Endodermal cell (in vitro differentiated cells): ENCODE results near the gene LSR. TPM values are rescaled to one million over a fixed set of nuclear protein-coding genes. Genes with fewer than 3 reads are reported as not detected.
A peak's percentile ranks its signal among the peaks of the same experiment; 100 is the strongest.
"Not testable (repeated sequence)": the region's sequence is repeated elsewhere in the genome, so short reads cannot be mapped to it uniquely, and the experiment has no call there.

ENCODE experiments used
- DNase-seq: peaks from one replicate; pipeline ENCODE4 v3.0.0-alpha.2; 2017
- H3K27ac ChIP-seq: 2 replicates; pipeline ENCODE4 v1.5.1; 2013; ENCODE audit warnings: mild to moderate bottlenecking, low read depth, low read length, moderate library complexity
- H3K27me3 ChIP-seq: 2 replicates; pipeline ENCODE4 v1.6.1; 2013; ENCODE audit warnings: mild to moderate bottlenecking, low read length, moderate library complexity; ENCODE audit not compliant: insufficient read depth, control insufficient read depth, poor library complexity, severe bottlenecking
- H3K36me3 ChIP-seq: 2 replicates; pipeline ENCODE4 v1.7.0; 2013; ENCODE audit warnings: mild to moderate bottlenecking, low read length, moderate library complexity; ENCODE audit not compliant: control insufficient read depth, insufficient read depth
- H3K4me1 ChIP-seq: one replicate; pipeline ENCODE4 v1.7.0; 2013; ENCODE audit warnings: low read length; ENCODE audit not compliant: control insufficient read depth, insufficient read depth
- H3K4me3 ChIP-seq: 2 replicates; pipeline ENCODE4 v1.5.1; 2013; ENCODE audit warnings: mild to moderate bottlenecking, low read length, moderate library complexity
- H3K9ac ChIP-seq: 2 replicates; pipeline ENCODE4 v1.6.1; 2013; ENCODE audit warnings: mild to moderate bottlenecking, low read length, moderate library complexity; ENCODE audit not compliant: poor library complexity, severe bottlenecking; ENCODE audit errors: extremely low read depth
- H3K9me3 ChIP-seq: 2 replicates; pipeline ENCODE4 v1.6.1; 2013; ENCODE audit warnings: mild to moderate bottlenecking, low read length, moderate library complexity; ENCODE audit not compliant: control insufficient read depth
- H3K27ac Mint-ChIP-seq: 2 replicates; pipeline ENCODE4 v1.8.0; 2020; ENCODE audit warnings: mixed read lengths
- H3K27me3 Mint-ChIP-seq: 2 replicates; pipeline ENCODE4 v1.8.0; 2021; ENCODE audit warnings: mild to moderate bottlenecking, mixed read lengths; ENCODE audit not compliant: insufficient read depth
- H3K36me3 Mint-ChIP-seq: 2 replicates; pipeline ENCODE4 v1.8.0; 2020; ENCODE audit warnings: low read depth, mixed read lengths
- H3K4me1 Mint-ChIP-seq: 2 replicates; pipeline ENCODE4 v1.8.0; 2020; ENCODE audit warnings: mixed read lengths
- H3K4me3 Mint-ChIP-seq: 2 replicates; pipeline ENCODE4 v1.8.0; 2020; ENCODE audit warnings: mild to moderate bottlenecking, moderate library complexity, mixed read lengths
- H3K9me3 Mint-ChIP-seq: 2 replicates; pipeline ENCODE4 v1.8.0; 2020; ENCODE audit warnings: mild to moderate bottlenecking, mixed read lengths
- CTCF ChIP-seq: fragments of 200-600 bp; sonication (generic); conservative IDR thresholded peaks from 2 replicates; pipeline ENCODE4 v1.5.0; 2021; ENCODE audit warnings: antibody characterized with exemption, mild to moderate bottlenecking
- WGBS, 2 experiments: methylation state at CpG; one replicate each; pipeline versions ENCODE4 v1.1.5 to v1.1.7; 2013; ENCODE audit warnings: missing lambda C conversion rate in 2 of 2, mixed read lengths in 1 of 2; ENCODE audit not compliant: insufficient coverage in 1 of 2, insufficient read length in 1 of 2; 5-methylcytosine and 5-hydroxymethylcytosine counted together
- total RNA-seq, 2 donors: library from RNA; stranded (reverse); fragmentation: NEBNext Ultra II Directional in 1 of 2; extraction: Animal tissue kit (Norgen Biotek cat#: 25700) in 1 of 2; gene quantifications; 2 replicates in 1 of 2; 3 replicates in 1 of 2; pipeline ENCODE4 v1.2.1, GENCODE V29; 2021

The LSR gene
- total RNA-seq, 2 donors from 2014 or later: 112 to 170 TPM

GRCh38 chr19:35219008-35219407 is 29.8 kb upstream of the LSR start:
- Histone ChIP-seq H3K4me1 (no peaks in the 10 kb centered on the region), H3K9me3 (peaks cover 17% of the 10 kb centered on the region), H3K36me3 (no peaks in the 10 kb centered on the region), H3K27me3 (no peaks in the 10 kb centered on the region), H3K27ac (no peak overlapping the region), H3K9ac (no peak overlapping the region), H3K4me3 (no peak overlapping the region)
- Mint-ChIP-seq H3K9me3 (peaks cover 34% of the 10 kb centered on the region), H3K27me3 (peaks cover 9% of the 10 kb centered on the region), H3K27ac (no peak overlapping the region), H3K36me3 (no peaks in the 10 kb centered on the region), H3K4me3 (no peak overlapping the region), H3K4me1 (no peaks in the 10 kb centered on the region)
- WGBS, 2 experiments: 95% methylated on average over 1 of the region's 1 CpG; no CpG with 5 or more reads in 1 of the 2 experiments
- no peak for DNase-seq
- no peak for TF ChIP-seq CTCF

- Histone ChIP-seq H3K27me3 (no peaks in the 10 kb centered on the region), H3K9me3 (peaks cover 17% of the 10 kb centered on the region), H3K4me1 (no peaks in the 10 kb centered on the region), H3K4me3 (peak overlapping the region; percentile 56), H3K9ac (no peak overlapping the region), H3K36me3 (no peaks in the 10 kb centered on the region), H3K27ac (no peak overlapping the region)
- 67 to 75% methylated on average over 2 to 3 of the region's 3 CpGs for WGBS, 2 experiments
- no peaks in the 10 kb centered on the region for H3K36me3 Mint-ChIP-seq
- no peak overlapping the region for H3K4me3 Mint-ChIP-seq
- peak; percentile 58 for DNase-seq
- H3K4me1 Mint-ChIP-seq: no peaks in the 10 kb centered on the region
- TF ChIP-seq CTCF: no peak
- peaks cover 10% of the 10 kb centered on the region for H3K27me3 Mint-ChIP-seq
- H3K9me3 Mint-ChIP-seq: peaks cover 34% of the 10 kb centered on the region
- H3K27ac Mint-ChIP-seq: no peak overlapping the region
Measured at GRCh38 chr19:35220315-35220921, 28.4 kb upstream of the LSR start.

GRCh38 chr19:35220973-35221590 is 27.7 kb upstream of the LSR start:
- H3K9me3 Mint-ChIP-seq: peaks cover 34% of the 10 kb centered on the region
- H3K36me3 ChIP-seq, H3K27me3 ChIP-seq, H3K27ac ChIP-seq, H3K36me3 Mint-ChIP-seq, H3K4me1 ChIP-seq, DNase-seq, H3K9ac ChIP-seq, H3K27ac Mint-ChIP-seq, H3K4me1 Mint-ChIP-seq, H3K4me3 ChIP-seq, H3K4me3 Mint-ChIP-seq: not testable (repeated sequence)
- WGBS, 2 experiments: 93 to 98% methylated on average over 2 to 4 of the region's 4 CpGs
- H3K27me3 Mint-ChIP-seq: peaks cover 10% of the 10 kb centered on the region
- peaks cover 17% of the 10 kb centered on the region for H3K9me3 ChIP-seq
